NCI-H1092 treated with DMSO at 0.1 percent for 48 hours (cell line): ENCODE results near the gene FCF1.

Source experiments
- DNase-seq: peaks from one replicate; lab custom pipeline; 2025; lab: John Stamatoyannopoulos, UW

The FCF1 gene, protein sequence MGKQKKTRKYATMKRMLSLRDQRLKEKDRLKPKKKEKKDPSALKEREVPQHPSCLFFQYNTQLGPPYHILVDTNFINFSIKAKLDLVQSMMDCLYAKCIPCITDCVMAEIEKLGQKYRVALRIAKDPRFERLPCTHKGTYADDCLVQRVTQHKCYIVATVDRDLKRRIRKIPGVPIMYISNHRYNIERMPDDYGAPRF

DNA sequence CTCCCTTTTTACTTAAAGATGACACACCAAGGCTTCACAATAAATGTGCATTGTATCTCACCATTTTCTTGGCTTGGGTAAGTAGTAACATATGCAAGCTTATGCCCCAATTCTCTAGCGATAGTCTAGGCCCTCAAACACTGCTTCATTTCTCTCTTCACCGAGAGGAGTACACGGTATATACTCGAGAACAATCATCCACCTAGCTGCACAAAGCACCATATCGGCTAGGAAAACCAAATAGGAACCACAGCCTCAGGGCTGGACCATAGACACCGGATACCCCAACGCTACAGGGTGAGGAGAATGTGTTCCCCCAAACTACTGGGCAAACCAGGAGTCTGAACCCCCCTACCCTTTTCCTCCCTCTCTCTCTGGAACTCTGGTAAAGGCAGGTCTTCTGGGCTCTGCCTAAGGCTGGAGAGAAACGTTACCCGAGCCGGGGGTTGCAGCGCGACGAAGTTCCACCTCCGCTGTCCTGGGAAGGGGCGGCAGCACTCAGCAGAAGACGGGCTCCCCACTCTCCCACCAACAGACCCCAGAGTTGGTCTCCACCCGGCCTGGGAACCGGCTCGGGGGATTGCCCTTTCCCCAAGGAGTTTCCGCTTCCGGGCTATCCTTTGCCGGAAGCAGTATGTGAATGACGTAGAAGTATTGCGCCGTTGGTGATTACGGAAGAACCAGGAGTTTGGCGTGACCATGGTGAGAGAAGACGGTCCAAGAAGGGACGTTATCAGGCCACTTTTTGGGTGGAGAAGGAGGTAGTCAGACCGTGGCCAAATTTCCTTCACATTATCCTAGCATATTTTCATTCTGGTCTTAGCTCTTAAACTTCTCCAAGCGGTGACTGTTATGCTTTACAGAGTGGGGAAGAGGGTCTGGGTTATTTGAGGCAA lies at the start of gene FCF1, which contains the start of gene AREL1:
Gene FCF1, plus strand, starts transcription at position 646 of the 896 bp plus-strand sequence. Its CDS starts 54 bp downstream, at position 700.
Gene AREL1, minus strand, starts transcription at position 582 of the 896 bp plus-strand sequence. CDS start 27,465 bp downstream, outside the sequence.
- no peak for DNase-seq

DNA sequence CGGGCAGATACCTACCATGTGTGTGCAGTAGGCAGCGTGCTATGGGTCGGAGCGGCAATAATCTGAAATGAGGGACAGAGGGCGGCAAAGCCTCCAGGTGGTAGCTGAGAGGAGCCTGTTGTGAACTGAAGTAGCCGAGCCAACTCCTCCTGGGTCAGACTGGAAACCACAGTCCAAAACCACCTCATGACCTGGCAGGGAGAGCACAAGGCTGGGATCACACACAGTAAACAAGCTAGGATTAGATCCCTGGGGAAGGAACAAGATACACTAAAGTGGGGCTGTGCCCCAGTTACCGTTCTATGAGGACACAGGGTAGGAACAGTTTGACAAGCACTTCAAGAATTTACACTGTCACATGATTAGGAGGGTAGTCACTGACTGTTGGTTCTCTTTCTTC lies 49.1 kb upstream of the FCF1 start:
- no peak for DNase-seq

DNA sequence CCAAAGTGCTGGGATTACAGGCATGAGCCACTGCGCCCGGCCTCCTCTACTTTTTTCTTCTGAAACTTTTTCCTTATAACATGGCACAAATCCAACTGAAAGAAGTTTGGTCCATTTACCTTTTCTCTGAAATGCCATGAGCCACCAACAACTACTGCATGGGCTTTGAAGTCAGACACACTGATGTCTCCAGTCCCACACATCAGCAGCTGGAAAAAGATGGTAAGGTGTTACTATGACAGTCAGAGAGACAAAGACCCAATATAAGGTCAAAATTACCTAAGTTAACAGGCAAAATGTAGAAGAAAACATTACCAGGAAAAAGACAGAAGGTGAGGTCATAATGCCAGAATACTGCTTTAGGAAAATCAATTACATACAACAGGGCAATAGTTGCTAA lies 48.2 kb upstream of the FCF1 start:
- no peak for DNase-seq

DNA sequence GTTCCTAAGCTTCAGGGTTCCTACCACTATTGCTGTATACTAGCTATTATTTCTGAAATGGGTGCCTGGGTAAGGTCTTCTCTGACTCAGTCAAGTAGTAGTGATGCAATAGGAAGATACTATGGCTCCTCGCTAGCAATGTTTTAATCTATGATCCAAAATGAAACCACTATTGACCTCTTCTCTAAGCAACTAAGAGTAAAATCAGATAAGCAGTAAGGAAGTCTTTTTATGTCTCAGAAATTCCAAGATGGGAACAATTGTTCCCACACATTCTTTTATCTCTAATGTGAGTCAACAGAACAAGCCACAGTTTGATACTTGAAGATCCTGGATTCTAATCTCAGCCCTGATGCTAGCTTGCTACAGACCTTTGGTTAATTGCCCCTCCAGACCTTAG lies 45.2 kb upstream of the FCF1 start:
- DNase-seq, result no peak

DNA sequence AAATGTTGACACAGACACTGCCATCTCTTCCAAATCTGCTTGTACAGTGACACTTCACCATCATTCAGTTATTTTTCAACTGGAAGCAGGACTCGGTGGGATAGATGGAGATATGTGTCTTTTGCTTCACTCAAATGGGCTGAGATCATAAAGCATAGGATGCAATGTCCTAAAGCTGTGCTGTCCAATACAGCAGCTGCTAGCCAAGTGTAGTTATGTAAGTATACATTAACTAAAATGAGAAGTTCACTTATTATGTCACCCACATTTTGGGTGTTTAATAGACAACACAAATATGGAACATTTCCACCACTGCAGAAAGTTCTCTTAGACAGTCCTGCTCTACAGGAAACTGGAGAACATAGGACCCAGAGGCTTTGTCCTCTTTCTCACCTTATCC lies 43.7 kb upstream of the FCF1 start:
- DNase-seq, result no peak

DNA sequence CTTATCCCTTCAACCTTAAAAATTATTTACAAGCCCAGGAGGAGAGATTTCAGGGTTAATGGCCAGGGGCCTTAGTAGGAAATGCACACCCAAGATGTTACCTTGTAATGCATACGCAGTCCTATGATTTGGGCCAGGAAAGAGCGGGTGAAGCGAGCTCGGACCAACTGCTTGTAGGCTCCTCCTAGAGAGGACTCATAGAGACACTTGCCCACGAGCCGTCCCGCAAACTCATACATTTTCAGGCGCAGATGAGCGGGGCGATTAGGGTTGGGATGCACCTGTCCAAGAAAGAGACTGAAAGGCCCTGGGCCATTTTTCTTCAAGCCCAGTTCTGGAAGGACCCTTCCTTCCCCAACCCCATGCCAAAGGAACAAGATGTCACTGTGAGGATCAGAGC lies 43.1 kb upstream of the FCF1 start:
- DNase-seq, result no peak

DNA sequence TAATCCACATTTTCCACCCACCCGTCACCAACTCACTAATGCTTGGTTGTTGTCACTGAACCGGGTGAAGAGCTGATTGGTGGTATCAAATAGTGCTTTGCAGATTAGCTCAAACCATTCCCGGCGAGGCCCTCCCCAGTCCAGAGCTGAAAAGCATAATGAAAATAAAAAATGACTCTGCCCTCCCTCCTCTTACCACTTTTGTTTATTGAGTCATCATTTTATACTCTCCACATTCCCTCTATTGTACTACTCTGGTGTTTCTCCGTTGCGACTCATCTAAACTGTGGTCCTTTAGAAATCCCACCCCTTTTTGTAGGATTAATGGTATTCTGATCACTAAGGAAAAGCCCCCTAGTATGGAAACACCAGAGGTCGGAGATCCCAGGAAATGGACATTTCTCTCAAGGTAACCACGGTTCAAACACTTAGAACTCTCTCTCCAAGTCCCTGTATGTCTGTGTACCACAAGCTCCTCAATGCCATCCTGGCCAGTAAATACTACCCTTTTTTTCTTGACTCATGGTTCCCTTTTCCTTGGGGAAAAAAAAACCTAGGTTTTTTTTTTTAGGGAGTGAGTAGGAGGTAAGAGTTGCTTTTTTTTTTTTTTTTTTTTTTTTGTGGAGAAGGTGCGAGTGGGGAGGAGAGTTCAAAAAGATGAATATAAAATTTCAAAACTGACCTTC lies 42.1 kb upstream of the FCF1 start:
- no peak for DNase-seq

DNA sequence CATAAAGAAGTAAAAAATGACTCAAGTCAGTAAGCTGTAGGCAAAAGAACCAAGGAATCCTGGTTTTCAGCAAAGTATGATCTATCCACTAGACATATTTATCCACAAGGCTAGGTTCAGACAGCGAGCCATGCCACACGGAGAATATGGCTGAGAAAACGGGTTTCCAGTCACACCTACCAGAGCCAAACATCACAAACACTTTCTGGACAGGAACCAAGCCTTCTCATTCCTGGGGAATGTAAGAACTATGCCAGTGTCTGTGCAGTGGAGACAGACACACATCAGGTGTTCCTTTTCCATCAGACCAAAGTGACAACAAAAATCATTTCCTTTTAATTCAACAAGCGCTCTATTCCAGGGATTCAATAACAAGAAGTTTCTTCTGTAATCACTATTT lies 41.2 kb upstream of the FCF1 start:
- DNase-seq, result no peak

DNA sequence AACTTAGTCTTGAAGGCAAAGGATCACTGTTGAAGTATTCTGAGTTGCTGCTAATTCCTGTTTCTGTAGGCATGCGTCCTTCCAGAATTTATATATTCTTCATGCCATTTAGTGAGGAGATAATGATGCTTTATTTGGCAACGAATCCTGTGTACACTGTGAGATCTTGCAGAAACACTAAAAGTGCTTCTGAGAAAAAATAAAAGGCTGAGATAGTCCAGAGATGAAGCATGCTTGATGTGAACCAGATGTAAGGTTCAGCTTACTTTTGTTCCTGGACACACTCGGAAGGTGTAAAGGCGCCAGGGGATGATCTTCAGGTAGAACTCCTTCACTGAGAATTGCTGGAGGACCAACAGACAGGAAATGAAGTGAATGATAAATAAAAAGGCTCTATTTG lies 39.2 kb upstream of the FCF1 start:
- no peak for DNase-seq

DNA sequence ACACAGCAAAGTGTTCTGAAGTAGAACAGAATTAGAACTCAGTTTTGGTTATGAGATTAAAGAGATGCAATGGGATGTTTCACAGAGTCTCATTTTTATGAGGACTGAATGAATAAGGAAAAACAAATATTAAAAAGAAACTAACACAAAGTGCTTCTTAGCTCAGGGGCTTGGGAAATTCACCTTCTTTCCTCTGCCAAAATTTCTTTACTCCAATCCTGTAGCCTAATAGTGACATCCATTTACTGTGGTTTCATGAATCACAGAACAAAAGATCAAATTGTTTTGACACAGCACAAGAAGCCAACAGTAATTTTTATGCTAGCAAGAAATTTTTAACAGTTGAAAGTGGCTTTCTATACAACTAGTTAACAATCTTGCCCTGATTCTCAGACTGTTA lies 37.7 kb upstream of the FCF1 start:
- DNase-seq, result no peak

DNA sequence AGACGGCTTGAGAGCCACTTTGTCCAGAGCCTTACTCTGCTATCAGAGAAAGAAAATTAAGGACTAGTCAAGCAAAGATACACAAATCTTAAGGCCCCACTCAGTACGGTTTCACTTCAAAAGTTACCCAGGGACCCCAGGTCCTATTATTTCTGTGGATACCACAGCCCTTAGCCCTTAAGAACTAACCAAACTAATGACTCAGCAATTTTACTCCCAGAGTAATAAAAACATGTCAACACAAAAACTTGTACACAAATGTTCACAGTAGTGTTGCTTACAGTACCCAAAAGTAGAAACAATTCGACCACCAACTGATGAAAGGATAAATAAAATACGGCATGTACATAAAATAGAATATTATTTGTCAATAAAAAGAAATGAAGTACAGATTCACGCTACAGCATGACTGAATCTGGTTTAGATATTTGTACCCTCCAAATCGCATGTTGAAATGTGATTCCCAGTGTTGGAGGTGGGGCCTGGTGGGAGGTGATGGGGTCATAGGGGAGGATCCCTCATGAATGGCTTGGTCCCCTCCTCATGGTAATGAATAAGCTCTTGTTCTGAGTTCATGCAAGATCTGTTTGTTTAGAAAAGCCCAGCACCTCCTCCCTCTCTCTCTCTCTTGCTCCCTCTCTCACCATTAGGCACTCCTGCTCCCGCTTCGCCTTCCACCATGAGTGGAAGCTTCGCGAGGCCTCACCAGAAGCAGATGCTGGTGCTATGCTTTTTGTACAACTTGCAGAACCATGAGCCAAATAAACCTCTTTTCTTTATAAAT lies 30.6 kb upstream of the FCF1 start:
- DNase-seq, result no peak

DNA sequence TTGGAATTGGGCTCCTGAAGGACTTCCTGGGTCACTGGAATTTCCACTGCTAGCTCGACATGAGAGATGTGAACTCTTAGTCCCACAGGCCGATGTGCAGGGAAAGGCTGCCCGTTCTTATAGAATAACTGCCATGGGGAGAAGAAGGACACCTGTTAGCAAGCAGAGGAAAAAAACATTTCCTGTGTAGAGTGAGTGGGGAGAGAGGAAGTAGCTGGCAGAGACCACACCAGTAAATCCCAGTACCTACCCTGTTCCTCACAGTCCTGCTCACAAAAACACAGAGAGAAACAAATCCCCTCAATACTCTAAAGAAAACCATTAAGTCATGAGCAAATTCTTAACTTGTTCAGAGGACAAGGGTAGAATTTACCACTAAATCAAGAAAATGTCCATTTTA lies 29.5 kb upstream of the FCF1 start:
- DNase-seq, result no peak

DNA sequence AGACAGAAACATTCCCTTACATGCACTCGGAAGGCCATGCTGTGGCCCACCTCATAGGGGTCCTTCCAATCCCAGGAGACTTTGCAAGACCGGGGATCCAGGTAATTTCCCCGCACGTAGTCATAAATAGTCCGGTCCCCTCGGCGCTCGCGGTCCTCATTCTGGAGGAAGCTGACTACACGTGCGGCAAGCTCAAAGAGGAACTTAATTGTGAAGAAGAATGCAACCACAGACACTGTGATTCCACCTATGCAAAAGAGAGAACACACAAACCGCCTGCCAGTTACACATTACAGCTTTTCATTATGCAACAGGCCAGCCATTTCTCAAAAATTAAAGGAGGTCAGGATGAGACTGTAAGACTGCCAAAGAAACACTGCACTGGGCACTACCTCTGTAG lies 28.5 kb upstream of the FCF1 start:
- DNase-seq, result no peak

DNA sequence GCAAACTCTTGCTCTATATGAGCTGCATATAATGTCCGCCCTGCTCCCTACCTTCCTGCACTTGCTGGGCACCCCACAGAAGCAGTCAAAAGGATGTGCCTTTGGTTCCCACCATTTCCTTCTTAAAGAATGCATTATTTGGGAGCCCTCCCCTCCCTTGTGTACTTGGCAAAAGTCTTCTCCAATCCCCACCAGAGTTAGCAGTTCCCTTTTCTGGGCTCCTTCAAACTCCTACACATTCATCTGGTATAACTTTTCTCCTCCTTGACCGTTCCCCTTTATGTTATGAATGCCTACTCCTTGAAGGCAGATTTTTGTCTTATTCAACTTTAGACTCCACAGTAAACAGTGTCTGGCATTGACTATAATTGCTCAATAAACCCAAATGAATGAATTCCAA lies 27.9 kb upstream of the FCF1 start:
- no peak for DNase-seq

DNA sequence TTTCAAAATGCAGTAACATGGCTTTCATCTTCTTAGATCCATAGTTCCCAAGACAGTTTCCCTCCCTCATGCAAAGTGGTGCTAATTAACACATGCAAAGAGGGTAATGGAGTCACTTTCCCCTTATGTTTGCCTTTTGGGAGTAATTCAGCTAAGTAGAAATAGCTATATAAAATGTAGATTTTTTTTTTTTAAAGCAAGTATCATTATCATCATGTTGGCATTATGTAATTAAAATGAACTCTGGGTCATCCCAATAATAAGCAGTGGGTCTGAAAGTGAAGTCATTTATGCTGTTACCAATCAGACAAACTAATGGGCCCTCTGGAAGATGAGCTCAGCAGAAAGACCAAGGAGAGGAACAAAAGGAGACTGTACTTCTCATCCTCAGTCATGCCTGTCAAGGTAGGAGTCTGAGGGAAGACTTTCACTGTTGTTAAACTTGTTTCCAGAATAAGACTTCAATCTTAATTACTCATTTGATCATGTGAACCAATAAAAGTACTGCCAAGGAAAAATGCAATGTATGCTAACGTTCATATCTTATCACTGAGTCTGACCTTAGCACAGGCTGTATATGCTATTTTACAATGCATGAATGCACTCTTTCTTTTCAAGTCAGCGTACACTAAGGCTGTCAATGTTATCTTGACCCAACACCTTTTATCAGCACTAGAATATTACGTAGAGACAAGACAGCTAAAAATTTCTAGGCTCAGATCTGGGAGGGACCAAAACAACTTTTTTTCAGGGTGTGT lies 26.8 kb upstream of the FCF1 start:
- no peak for DNase-seq

DNA sequence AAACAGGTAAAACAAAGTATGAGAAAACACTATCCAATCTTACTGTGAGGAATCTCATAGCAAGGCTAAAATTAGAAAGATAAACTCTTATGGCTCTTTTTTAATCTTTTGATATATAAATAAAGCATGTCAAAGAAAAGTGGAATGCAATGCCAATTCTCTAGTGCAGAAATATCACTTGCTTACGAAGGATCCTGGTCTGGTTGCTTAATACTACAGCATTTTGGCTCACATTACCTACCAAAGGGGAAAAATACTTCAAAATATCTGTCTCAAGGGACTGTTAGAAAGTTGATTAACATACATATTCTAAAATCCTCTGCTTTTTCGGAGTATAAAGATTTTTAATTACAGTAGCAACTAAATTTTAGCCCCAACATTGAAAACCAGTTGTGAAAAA lies 21.5 kb upstream of the FCF1 start:
- no peak for DNase-seq

DNA sequence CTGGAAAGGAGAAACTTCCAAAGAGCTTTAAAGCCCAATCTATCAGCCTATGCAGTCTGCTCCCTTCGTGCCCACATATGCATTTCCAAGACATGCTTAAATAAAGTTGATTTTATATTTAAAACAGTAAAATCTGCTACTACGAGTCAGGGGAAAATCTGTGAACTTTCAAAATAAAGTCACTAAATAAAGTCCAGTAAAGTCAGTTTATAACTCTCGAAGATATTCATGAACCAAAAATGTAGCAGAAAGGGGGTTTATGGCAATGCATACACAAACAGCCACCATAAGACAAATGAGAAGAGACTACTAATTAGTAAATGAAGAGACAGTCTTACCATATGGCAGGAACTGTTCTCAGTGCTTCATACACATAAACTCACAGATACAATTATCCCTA lies 19.8 kb upstream of the FCF1 start:
- no peak for DNase-seq

DNA sequence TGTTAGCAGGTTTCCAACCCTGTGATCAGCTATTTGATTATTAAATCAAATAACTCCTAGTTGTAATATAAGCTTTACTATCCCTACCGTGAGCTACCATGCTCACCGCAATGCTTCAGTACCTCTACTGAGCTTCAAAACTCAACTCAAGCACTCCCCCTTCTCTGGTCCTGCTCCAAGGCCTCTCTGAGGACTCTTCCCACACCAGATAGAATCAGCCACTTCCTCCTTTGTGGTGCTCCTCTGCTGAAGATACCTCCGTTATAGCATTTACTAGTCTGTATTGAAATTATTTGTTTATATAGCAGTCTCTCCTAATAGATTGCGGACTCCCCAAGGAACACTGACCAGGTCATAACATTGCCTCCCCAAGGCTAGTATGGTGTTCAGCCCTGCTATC lies 17.5 kb upstream of the FCF1 start:
- DNase-seq, result no peak

DNA sequence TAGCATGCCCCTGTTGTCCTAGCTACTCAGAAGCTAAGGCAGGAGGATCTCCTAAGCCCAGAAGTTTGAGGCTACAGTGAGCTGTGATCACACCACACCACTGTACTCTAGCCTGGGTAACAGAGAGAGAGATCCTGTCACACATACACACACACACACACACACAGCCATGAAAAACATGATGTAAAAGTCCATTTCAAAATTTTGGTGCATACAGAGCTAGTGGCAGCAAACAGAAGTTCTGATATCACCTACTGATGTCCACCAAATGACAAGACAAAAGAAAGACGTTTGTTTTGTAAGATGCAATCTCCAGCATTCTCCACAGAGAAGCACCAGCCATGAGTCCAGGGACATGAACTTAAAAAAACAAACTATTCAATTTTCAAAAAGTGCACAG lies 15.9 kb upstream of the FCF1 start:
- DNase-seq, result no peak

DNA sequence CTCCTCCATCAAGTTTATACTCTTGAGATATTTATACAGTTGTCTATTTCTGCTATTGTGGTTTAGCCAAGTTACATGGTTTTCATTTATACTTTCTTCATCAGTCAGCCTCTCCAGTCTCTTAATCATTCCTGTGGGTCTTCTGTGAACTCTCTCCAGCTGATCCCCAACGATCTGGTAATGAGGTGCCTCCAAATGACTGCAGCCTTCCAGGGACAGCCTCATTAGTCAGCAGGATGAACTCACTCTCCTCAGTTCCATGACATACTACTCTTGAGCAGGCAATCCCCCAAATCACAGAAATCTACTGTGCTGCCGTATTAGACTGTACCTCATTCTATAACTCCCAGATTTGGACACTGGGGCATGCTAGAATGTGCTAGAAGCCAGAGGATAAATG lies 15.4 kb upstream of the FCF1 start:
- DNase-seq, result no peak

DNA sequence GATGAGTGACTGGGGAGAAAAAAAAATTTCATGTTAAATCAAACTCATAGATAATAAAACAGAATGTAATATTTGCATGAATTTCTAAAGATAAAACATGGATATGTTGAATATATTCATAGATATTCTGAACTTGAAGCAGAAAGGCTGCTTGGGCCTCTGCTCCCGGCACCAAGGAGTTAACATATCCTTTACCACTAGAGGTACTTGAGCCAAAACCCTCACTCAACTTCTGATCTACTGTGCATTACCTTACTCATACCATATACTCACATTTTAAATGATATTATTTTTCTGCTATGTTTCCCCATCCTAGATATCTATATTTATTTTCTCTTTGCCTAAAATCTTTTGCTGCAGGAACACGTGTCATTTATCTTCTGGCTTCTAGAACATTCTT lies 15.0 kb upstream of the FCF1 start:
- DNase-seq, result no peak

DNA sequence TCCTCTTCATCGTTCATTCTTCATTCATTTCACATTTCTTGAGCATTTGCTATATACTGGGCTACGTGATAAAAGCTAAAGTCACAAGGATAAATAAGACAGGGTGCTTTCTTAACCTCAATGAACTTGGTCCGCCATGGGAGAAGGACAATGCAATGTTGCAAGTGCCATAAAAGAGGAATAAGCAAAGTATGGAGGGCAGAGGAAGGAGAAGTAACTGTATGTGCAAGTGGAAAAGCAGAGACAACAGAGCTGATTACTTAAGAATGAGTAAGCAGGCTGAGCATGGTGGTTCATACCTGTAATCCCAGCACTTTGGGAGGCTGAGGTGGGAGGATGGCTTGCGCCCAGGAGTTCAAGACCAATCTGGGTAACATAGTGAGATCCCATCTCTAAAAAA lies 14.5 kb upstream of the FCF1 start:
- DNase-seq, result no peak
